AG09309 (cell line): Measurements from ENCODE around the gene PTPRH.
"Not testable (repeated sequence)": the region's sequence is repeated elsewhere in the genome, so short reads cannot be mapped to it uniquely, and the experiment has no call there.

ENCODE experiments used
- DNase-seq: peaks from one replicate; pipeline ENCODE4 v3.0.0-alpha.2; 2010; ENCODE audit warnings: low read depth
- H3K4me3 ChIP-seq: 2 replicates; pipeline ENCODE4 v1.5.1; 2011; ENCODE audit warnings: mild to moderate bottlenecking, low read depth, low read length, moderate library complexity; ENCODE audit not compliant: control insufficient read depth
- CTCF ChIP-seq: IDR thresholded peaks from 2 replicates; pipeline ENCODE4 v1.5.1; 2011; ENCODE audit warnings: mild to moderate bottlenecking, low read depth, low read length, inconsistent platforms; ENCODE audit not compliant: insufficient read depth, control insufficient read depth; ENCODE audit errors: missing control alignments

The PTPRH gene

GRCh38 chr19:55158423-55158822, 50.9 kb downstream of the PTPRH start:
- H3K4me3 ChIP-seq: no peak overlapping the region
- DNase-seq: no peak
- no peak for TF ChIP-seq CTCF

- no peak for TF ChIP-seq CTCF
- H3K4me3 ChIP-seq: no peak within 1 kb of the TSS
- DNase-seq: no peak
Measured at GRCh38 chr19:55157064-55157908, 52.0 kb downstream of the PTPRH start, which contains the start of gene TNNI3. Gene TNNI3 (minus strand): TSS chr19:55157732. CDS start chr19:55157589, 143 bp downstream.

DNA sequence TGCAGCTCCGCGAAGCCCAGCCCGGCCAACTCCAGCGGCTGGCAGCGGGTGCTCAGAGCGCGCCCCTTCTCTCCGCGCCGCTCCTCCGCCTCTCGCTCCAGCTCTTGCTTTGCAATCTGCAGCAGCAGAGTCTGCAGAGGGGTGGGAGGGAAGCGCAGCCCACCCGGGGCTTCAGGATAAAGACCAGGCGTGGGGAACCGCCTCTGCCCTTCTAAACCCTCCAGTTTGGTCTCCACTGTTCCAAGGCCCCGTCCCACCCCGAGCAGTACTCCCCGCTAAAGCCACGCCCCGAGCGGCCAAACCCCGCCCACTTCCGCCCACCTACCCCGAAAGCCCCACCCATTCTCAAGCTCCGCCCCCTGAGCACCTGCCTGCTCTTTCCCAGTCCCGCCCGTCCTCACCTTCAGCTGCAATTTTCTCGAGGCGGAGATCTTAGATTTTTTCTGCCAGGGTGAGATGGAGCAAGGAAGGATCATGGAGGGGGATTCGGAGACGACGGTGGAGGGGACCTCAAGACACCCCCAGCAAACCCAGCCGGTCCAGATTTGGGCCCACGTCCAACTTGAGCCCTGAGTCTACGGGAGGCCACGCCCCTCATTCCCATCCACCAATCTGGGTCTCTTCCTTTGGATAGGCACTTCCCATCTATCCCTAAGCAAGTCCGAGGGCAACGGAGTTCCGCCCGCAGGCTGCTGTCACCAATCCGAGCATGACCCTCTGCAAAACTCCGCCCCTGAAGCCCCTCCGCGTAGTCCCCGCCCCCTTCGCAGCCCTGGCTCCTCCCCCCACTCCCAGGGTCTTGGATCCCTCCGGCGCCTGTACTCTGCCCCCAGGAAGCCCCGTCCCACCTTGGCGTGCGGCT, 52.9 kb downstream of the PTPRH start:
- no peak for DNase-seq
- no peak overlapping the region for H3K4me3 ChIP-seq
- no peak for TF ChIP-seq CTCF

DNA sequence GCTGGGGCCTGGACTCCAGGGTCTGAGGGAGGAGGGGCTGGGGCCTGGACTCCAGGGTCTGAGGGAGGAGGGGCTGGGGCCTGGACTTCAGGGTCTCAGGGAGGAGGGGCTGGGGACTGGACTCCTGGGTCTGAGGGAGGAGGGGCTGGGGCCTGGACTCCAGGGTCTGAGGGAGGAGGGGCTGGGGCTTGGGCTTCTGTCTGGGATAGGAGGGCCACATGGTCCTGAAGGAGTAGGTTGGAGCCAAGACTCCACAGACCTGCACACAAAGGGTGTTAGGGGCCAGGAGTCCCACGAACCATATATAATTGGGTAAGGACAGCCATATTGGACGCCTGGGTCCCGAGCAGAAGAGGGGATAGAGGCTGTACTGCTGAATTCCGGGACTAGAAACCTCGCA, 53.5 kb downstream of the PTPRH start:
- not testable (repeated sequence) for DNase-seq, H3K4me3 ChIP-seq

- TF ChIP-seq CTCF: no peak
- H3K4me3 ChIP-seq: no peak overlapping the region
- no peak for DNase-seq
Measured at GRCh38 chr19:55153652-55154264, 55.5 kb downstream of the PTPRH start.

DNA sequence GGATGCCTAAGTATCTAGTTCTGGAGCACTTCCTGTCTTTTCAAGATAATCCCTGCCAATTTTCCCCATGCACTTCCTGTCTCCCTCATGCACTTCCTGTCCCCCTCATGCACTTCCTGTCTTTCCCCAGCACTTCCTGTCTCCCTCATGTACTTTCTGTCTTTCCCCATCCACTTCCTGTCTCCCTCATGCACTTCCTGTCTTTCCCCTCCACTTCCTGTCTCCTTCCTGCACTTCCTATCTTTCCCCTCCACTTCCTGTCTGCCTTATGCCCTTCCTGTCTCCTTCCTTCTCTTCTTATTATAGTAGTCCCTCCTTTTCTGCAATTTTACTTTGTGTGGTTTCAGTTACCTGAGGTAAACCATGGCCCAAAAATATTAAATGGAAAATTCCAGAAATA, 57.3 kb downstream of the PTPRH start:
- no peak overlapping the region for H3K4me3 ChIP-seq
- TF ChIP-seq CTCF: no peak
- DNase-seq: no peak
